HG03045 (cell line): ENCODE measurements around the gene C2orf69.
A peak's percentile ranks its signal among the peaks of the same experiment; 100 is the strongest.

ENCODE experiments used
- ATAC-seq: cut with Tn5 transposase; IDR thresholded peaks from one replicate; pipeline ENCODE4 v1.9.1; 2021; ENCODE audit warnings: mild to moderate bottlenecking, moderate library complexity; ENCODE audit not compliant: unreplicated experiment

C2orf69 gene

GRCh38 chr2:199962203-199962602 is 51.1 kb downstream of the C2orf69 start:
- peak; percentile 55 for ATAC-seq

GRCh38 chr2:199966405-199966804 is 55.3 kb downstream of the C2orf69 start:
- ATAC-seq = no peak

GRCh38 chr2:199966976-199967375 is 55.9 kb downstream of the C2orf69 start:
- ATAC-seq = no peak

GRCh38 chr2:199968126-199968525 is 57.0 kb downstream of the C2orf69 start:
- no peak for ATAC-seq

- ATAC-seq = no peak
These were observed 61.1 kb downstream of the C2orf69 start for GRCh38 chr2:199972088-199972626.

GRCh38 chr2:199973703-199974102 is 62.6 kb downstream of the C2orf69 start:
- ATAC-seq = no peak

GRCh38 chr2:199975273-199975895 is 64.3 kb downstream of the C2orf69 start:
- ATAC-seq = no peak
